GM19193 (cell line): Measurements from ENCODE around the gene NBAS.

Experiments used
- POLR2A ChIP-seq: IDR thresholded peaks from 4 replicates; pipeline ENCODE4 v1.6.1; 2011; ENCODE audit not compliant: insufficient read depth, insufficient read length; ENCODE audit errors: extremely low read depth

The NBAS gene

GRCh38 chr2:15311926-15312325 is 249.2 kb downstream of the NBAS start:
- no peak for TF ChIP-seq POLR2A

GRCh38 chr2:15311201-15311907 is 249.8 kb downstream of the NBAS start:
- TF ChIP-seq POLR2A: no peak

- TF ChIP-seq POLR2A: no peak
Observed at GRCh38 chr2:15307526-15307925, 253.6 kb downstream of the NBAS start.

GRCh38 chr2:15306706-15307105 is 254.4 kb downstream of the NBAS start:
- no peak for TF ChIP-seq POLR2A

GRCh38 chr2:15303874-15304273 is 257.3 kb downstream of the NBAS start:
- no peak for TF ChIP-seq POLR2A

GRCh38 chr2:15302154-15302553 is 259.0 kb downstream of the NBAS start:
- no peak for TF ChIP-seq POLR2A

- TF ChIP-seq POLR2A: no peak
Observed at GRCh38 chr2:15300624-15301573, 260.2 kb downstream of the NBAS start.

- no peak for TF ChIP-seq POLR2A
Observed at GRCh38 chr2:15299904-15300520, 261.1 kb downstream of the NBAS start.

- TF ChIP-seq POLR2A: no peak
Observed at GRCh38 chr2:15298770-15299169, 262.4 kb downstream of the NBAS start.

- no peak for TF ChIP-seq POLR2A
Observed at GRCh38 chr2:15293262-15293937, 267.7 kb downstream of the NBAS start.

- no peak for TF ChIP-seq POLR2A
Observed at GRCh38 chr2:15287447-15288184, 273.5 kb downstream of the NBAS start.

- TF ChIP-seq POLR2A: no peak
Observed at GRCh38 chr2:15284614-15285013, 276.5 kb downstream of the NBAS start.

GRCh38 chr2:15281681-15282080 is 279.5 kb downstream of the NBAS start:
- TF ChIP-seq POLR2A: no peak

- TF ChIP-seq POLR2A: no peak
Observed at GRCh38 chr2:15279201-15279876, 281.8 kb downstream of the NBAS start.
